GM18499 (cell line): Measurements from ENCODE around the gene MACF1.
"Not testable (repeated sequence)": the region's sequence is repeated elsewhere in the genome, so short reads cannot be mapped to it uniquely, and the experiment has no call there.

Source experiments
- ATAC-seq: cut with Tn5 transposase; IDR thresholded peaks from one replicate; pipeline ENCODE4 v1.9.1; 2021; ENCODE audit warnings: moderate number of reproducible peaks; ENCODE audit not compliant: insufficient read depth, unreplicated experiment

The MACF1 gene

DNA sequence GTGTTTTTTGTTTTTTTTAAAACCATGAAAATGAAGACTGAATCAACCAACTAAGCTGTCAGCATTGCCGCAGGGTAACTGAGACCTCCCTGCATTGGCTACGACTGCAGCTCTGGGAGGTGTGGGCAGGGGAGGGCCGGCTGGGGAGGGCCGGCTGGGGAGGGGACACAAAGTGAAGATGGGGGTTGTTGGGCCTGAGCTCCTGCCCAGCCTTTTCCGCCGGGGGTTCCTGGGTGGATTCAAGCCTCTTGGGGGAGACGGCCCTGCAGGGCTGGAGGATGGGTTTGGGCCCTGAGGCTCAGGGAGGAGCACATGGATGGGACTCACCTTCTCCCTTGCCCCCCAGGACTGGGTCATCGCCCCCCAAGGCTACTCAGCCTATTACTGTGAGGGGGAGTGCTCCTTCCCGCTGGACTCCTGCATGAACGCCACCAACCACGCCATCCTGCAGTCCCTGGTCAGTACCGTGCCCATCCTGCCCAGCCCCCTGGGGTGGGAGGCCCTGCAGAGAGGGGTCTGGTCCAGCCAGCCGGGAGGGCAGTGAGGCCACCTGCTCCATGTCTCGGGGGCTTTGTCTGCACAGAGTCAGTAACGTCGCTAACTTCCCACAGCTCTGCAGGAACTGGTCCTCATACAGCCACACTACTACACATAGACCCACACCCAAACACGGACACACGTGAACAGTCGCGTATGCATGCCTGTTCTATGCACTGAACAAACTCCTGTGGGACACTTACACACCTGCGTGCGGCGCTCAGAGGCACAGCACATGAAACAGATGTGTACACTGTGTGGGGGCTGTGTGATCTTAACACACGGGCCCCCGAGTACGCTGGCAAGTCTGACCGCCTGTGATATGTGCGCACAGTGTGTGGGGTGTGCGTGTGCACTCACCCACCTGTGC is 318.4 kb downstream of the MACF1 start:
- ATAC-seq = no peak

DNA sequence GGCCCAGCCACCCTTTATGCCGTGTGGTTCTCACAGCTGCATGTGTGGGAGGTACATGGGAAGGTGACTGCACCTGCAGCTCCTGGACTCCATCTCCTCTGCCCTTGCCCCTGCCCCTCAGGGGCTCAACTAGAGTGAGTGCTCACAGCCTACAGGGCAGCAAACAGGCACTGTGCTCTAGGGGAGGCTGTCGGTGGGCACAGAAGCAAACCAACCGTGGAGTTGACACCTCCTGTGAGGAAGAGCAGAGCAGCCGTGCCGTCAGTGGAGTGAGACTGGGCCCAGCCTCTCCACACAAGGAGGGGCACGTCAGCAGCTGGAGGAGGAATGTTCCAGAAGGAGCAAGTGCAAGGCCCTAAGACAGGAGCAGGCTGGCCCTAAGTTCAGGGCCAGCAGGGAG is 319.7 kb downstream of the MACF1 start:
- ATAC-seq = no peak

DNA sequence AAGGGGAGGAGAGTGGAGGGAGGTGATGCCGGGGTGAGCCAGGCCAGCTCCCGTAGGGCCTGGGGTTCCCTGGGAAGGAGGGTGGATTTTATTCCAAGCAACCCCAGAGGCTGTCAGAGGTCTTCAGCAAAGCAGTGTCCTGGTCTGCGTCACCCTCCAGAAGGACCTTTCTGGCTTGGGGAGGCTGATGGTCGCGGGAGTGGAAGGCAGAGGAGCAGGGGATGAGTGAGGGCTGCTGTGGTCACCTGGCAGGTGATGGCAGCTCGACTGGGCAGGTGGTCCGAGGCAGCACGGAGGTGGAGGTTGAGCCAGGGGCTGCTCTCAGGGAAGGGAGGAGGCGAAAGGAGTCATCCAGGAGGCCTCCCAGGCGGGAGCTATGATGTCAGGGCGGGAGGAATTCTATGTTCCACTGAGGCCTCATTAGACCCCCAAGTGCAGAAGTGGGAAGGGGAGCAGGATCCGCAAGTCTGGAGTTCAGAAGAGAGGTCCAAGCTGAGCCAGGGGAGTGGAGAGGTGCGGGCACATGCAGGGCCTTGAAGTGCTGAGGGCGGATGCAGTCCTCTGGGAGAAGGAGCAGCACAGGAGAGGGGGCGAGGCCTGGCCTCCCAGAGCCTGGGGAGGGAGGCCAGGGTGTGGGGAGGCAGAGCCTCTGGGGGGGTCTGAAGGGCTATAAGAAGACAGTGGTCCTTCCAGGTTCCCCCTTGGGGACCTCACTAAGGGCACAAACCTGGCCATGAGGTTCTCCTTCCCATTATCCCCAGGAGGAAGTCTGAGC is 320.3 kb downstream of the MACF1 start:
- ATAC-seq = no peak

DNA sequence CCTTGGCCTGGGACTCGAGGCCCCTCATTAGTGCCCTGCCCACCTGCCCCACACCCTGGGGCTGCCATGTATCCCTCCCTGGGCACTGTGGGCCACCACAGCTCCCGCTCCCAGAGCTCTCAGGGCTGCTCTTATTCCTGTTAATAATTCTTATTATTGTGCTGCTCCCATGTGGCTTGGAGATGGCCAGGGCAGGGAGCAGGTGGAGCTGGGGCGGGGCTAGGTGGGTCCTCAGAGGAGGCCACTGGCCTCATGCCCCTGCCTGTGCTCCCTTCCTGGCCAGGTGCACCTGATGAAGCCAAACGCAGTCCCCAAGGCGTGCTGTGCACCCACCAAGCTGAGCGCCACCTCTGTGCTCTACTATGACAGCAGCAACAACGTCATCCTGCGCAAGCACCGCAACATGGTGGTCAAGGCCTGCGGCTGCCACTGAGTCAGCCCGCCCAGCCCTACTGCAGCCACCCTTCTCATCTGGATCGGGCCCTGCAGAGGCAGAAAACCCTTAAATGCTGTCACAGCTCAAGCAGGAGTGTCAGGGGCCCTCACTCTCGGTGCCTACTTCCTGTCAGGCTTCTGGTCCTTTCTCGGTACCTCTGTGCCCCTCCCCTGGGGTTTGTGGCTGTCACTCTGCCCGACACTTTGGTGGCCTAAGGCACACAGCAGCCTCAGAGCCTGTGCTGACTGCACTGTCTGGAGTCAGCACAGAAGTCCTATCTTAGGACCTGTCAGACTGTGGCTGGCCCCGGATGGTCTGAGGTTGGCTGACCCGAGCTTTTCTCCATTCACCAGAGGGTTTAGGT is 321.1 kb downstream of the MACF1 start:
- no peak for ATAC-seq

DNA sequence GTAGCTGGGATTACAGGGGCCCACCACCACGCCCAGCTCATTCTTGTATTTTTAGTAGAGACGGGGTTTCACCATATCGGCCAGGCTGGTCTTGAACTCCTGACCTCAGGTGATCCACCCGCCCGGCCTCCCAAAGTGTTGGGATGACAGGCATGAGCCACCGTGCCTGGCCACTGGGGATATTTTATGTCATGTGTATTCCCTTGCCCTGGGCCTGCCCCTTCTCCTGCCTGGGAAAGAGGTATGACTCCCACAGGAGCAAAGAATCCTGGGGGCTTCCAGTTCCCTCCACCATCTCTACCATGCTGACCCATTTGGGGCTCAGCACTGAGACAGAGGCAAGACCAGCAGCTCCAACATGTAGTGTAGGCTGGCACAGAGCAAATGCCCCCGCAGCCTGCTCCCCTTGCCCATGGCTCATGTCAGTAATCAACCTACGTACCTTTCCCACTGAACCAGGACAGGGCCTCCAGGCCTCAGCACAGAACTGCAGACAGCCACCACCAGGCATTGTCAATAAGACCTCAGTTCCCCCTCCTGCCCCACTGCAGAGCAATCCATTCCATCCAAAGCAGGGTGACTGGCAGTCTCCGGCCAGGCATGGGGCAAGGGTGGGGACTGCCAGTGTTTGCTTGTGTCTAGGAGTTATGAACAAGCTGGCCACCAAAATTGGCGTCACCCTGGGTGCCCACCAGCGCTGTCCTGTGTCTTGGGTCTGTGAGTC is 322.1 kb downstream of the MACF1 start:
- ATAC-seq = no peak

DNA sequence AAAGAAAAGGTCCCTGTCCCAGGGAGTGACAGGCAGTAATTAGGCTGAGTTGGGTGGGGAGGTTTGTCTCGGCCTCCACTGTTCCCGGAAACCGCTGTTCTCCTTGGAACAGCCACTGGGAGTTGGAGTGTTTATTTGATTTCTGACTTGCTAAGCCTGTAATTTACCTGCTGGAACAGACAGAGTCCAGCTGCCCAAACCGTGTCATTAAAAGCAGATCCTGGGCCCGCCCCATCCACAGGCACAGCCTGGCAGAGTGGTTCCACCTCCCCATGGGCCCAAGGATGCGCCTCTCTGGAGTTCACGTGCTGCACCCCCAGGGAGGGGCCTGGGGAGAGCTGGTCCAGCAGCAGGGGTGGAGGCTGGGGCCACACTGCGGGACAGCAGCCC is 322.7 kb downstream of the MACF1 start:
- not testable (repeated sequence) for ATAC-seq

DNA sequence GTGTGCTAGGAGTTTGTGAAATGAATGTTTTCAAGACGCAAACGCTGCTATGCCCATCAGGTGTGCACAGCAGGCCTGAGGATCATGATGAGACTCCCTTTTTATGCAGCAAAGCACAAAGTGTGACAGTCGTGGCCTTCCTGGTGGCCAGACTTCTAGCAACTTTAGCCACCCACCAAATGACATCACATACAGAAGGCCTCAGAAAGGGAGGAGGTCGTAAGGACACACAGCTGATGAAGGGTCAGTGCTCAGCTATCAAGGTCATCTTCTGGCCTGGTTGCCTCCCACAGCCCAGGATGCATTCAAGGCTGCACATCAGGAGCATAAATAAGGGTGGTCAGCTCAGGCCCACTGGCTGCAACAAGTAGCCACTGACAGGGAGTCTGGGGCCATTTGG is 323.6 kb downstream of the MACF1 start:
- no peak for ATAC-seq

DNA sequence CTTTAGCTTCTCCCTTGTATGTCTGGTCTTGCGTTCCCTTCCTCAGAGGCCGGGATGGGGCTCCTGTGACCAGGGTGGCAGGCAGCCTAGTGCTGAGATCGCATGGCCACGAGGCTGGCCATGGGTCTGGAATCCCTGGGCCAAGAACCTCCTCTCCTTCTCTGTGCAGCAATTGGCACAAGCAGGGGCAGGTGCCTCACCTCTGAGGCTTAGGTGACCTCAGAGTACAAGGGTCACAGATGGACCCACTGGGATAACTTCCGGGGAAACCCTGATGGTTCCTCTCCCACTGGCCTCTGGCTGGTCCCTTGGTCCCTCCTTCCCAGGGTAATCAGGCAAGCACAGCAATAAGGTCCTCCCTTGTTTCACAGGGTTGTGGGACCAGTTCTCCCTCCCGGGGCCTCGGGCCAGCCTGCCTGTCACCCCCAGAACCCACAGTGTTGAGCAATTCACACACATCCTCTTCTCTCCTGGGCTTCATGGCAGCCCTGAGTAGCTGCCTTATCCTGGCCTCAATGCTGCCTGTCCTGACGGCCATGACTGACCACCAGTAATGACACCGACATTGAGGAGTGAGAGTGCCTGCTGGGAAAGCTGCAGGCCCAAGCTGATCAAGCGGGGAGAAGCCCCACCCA is 325.5 kb downstream of the MACF1 start:
- no peak for ATAC-seq

DNA sequence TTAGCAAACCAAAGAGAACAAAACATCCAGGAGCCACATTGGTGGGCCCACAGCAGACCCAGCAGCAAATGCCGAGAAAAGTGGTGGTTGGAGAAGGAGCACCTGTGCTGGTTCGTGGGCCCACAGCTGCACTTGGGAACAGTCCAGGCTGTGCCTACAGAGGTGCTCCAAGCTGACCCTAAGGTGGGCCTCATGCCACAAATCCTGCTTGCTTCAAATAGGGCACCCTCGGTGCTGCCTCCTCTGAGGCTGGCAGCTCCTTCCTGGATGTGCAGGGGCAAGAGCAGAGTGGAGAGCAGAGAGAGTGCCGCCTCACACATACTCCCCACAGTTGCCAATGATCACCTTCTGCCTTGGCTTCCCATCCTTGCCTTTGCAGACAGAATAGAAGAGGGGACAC is 327.0 kb downstream of the MACF1 start:
- no peak for ATAC-seq

DNA sequence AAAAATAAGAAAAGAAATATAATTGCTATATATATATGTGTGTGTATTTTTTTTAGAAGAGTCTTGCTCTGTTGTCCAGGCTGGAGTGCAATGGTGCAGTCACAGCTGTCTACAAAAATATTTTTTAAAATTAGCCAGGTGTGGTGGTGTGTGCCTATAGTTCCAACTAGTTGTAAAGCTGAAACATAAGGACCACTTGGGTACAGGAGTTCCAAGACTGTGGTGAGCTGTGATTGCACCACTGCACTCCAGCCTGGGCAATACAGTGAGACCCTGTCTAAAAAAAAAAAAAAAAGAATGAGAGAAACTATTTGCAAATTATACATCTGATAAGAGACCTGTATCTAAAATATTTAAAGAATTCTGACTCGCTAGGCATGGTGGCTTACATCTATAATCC is 328.9 kb downstream of the MACF1 start:
- ATAC-seq = no peak
